AG04449 (cell line): ENCODE data around the gene COL5A3.

Experiments used
- CTCF ChIA-PET: fragments of 350-600 bp; formaldehyde crosslinking; extraction: SDS; loops from one replicate; lab custom pipeline; 2021; ENCODE audit warnings: antibody characterized with exemption; lab: Yijun Ruan, JAX
- POLR2A ChIA-PET: fragments of 400-600, 350-600 bp; formaldehyde crosslinking; extraction: SDS; loops from one replicate; lab custom pipeline; 2020; ENCODE audit warnings: antibody characterized with exemption, inconsistent platforms; lab: Yijun Ruan, JAX
- DNase-seq: peaks from one replicate; pipeline ENCODE4 v3.0.0-alpha.2; 2010; ENCODE audit warnings: low read depth, low spot score
- H3K4me3 ChIP-seq: 2 replicates; pipeline ENCODE4 v1.5.1; 2011; ENCODE audit warnings: low read depth, mild to moderate bottlenecking, control low read depth, low read length
- CTCF ChIP-seq: IDR thresholded peaks from one replicate; pipeline ENCODE4 v1.5.1; 2011; ENCODE audit warnings: mild to moderate bottlenecking, moderate library complexity, low read length, control low read depth, inconsistent platforms; ENCODE audit not compliant: insufficient read depth; ENCODE audit errors: missing control alignments

Gene COL5A3

GRCh38 chr19:9941671-9942070, 68.6 kb downstream of the COL5A3 start:
- POLR2A ChIA-PET: no interaction called here
- TF ChIP-seq CTCF: no peak
- DNase-seq: no peak

GRCh38 chr19:9941231-9941630, 69.1 kb downstream of the COL5A3 start:
- ChIA-PET POLR2A (no interaction called here), CTCF (interaction anchor here (1.4 to 5.0 kb wide), 3 partner anchors 10 to 59 kb away, joined by 4 to 31 read pairs (median 5); no protein-coding TSS in a partner anchor)
- no peak for TF ChIP-seq CTCF
- no peak overlapping the region for H3K4me3 ChIP-seq
- DNase-seq: no peak

More at GRCh38 chr19:9941671-9942070, 68.6 kb downstream of the COL5A3 start:
- CTCF ChIA-PET: interaction anchor here (1.4 to 5.0 kb wide), 2 partner anchors 11 to 59 kb away, joined by 5 to 31 read pairs; no protein-coding TSS in a partner anchor
- no peak overlapping the region for H3K4me3 ChIP-seq

- TF ChIP-seq CTCF: no peak
- H3K4me3 ChIP-seq: no peak overlapping the region
- ChIA-PET CTCF (interaction anchor here (1.4 to 5.0 kb wide), 3 partner anchors 9 to 60 kb away, joined by 4 to 31 read pairs (median 5); no protein-coding TSS in a partner anchor), POLR2A (no interaction called here)
- DNase-seq: no peak
Observed at GRCh38 chr19:9940778-9941177, 69.5 kb downstream of the COL5A3 start.

- POLR2A ChIA-PET: no interaction called here
- CTCF ChIA-PET: interaction anchor here (0.6 to 5.0 kb wide), 3 partner anchors 61 to 90 kb away, joined by 4 to 31 read pairs (median 13); no protein-coding TSS in a partner anchor
Observed at GRCh38 chr19:9939301-9939913, 70.9 kb downstream of the COL5A3 start.

GRCh38 chr19:9937001-9937411, 73.3 kb downstream of the COL5A3 start:
- H3K4me3 ChIP-seq: no peak overlapping the region
- TF ChIP-seq CTCF: no peak
- DNase-seq: no peak
- CTCF ChIA-PET: interaction anchor here (5.0 kb wide), 1 partner anchor 63 kb away, joined by 31 read pairs; no protein-coding TSS in a partner anchor
- POLR2A ChIA-PET: no interaction called here

More at GRCh38 chr19:9939301-9939913, 70.9 kb downstream of the COL5A3 start:
- TF ChIP-seq CTCF: no peak
- no peak overlapping the region for H3K4me3 ChIP-seq
- no peak for DNase-seq

GRCh38 chr19:9936326-9937000, 73.8 kb downstream of the COL5A3 start, which contains the start of gene OLFM2:
Gene OLFM2 (minus strand): TSS chr19:9936515. CDS start chr19:9936366, 149 bp downstream.
- CTCF ChIA-PET: interaction anchor here (1.9 to 2.1 kb wide), 2 partner anchors 63 to 91 kb away, joined by 10 to 16 read pairs; no protein-coding TSS in a partner anchor
- POLR2A ChIA-PET: no interaction called here
- no peak for DNase-seq
- peak within 1 kb of the TSS; percentile 63 for H3K4me3 ChIP-seq
- no peak for TF ChIP-seq CTCF
